ENCODE measurements around the gene MDM2. TPM values are rescaled to one million over a fixed set of nuclear protein-coding genes. Genes with fewer than 3 reads are reported as not detected.

MDM2 gene
- total and polyA plus RNA-seq, 2 of the 13 experiments (the other 11 are each of a cell fraction or from before 2014, with no cell fraction given) = 29.3 to 314 TPM

GRCh38 chr12:68807576-68808387, at the start of gene MDM2 (continued):
- peak; percentile 92 for TF ChIP-seq TAF15 (IDR thresholded peaks at IDR 0.05; ENCODE audit: low read depth, low read length, poor library complexity, severe bottlenecking)
- no peak for TF ChIP-seq ATRX (CRISPR knock-in tag; IDR thresholded peaks at IDR 0.05; ENCODE audit: borderline replicate concordance)
- peak; percentile 89 for TF ChIP-seq SALL1 (CRISPR knock-in tag; IDR thresholded peaks at IDR 0.05)
- no peak for TF ChIP-seq ZSCAN9 (CRISPR knock-in tag; IDR thresholded peaks at IDR 0.05; ENCODE audit: borderline replicate concordance)
- peak; percentile 26; the same call in 1 of the 2 replicates for TF ChIP-seq CEBPB (IDR thresholded peaks at IDR 0.05; ENCODE audit: borderline replicate concordance, low read depth, low read length)
- peak; percentile 74 for TF ChIP-seq HNRNPK (IDR thresholded peaks at IDR 0.05; ENCODE audit: low read depth, low read length, poor library complexity, severe bottlenecking)
- TF ChIP-seq FOXK1 (CRISPR knock-in tag; IDR thresholded peaks at IDR 0.05; ENCODE audit: borderline replicate concordance, low read depth) = peak; percentile 75; the same call in 1 of the 2 replicates
- TF ChIP-seq ZNF276 (CRISPR knock-in tag; IDR thresholded peaks at IDR 0.05; ENCODE audit: low read depth) = peak; percentile 23; the same call in 1 of the 2 replicates
- TF ChIP-seq ZNF703 (CRISPR knock-in tag; IDR thresholded peaks at IDR 0.05; ENCODE audit: borderline replicate concordance) = no peak
- peak; percentile 84; the same call in 1 of the 2 replicates for TF ChIP-seq KLF12 (CRISPR knock-in tag; IDR thresholded peaks at IDR 0.05; ENCODE audit: borderline replicate concordance)
- peak; percentile 34; the same call in 1 of the 2 replicates for TF ChIP-seq ZBTB3 (CRISPR knock-in tag; IDR thresholded peaks at IDR 0.05; ENCODE audit: borderline replicate concordance, low read depth)
- TF ChIP-seq ZNF329 (CRISPR knock-in tag; IDR thresholded peaks at IDR 0.05; ENCODE audit: low read depth) = peak; percentile 90; the same call in 1 of the 2 replicates
- TF ChIP-seq POLR2A (IDR thresholded peaks at IDR 0.05; ENCODE audit: insufficient read depth in 1 of 2, low read depth in 2 of 2, low read length in 2 of 2) = peak; percentile 66 to 80; a peak in 3 of 4 replicates
- no peak for TF ChIP-seq ZBTB20 (CRISPR knock-in tag; IDR thresholded peaks at IDR 0.05; ENCODE audit: borderline replicate concordance, low read depth)
- TF ChIP-seq ZNF333 (CRISPR knock-in tag; IDR thresholded peaks at IDR 0.05; ENCODE audit: borderline replicate concordance) = peak; percentile 87; the same call in 1 of the 2 replicates
- no peak; the same call in 1 of the 2 replicates for TF ChIP-seq ELF1 (CRISPR knock-in tag; IDR thresholded peaks at IDR 0.05)
- TF ChIP-seq MYPOP (CRISPR knock-in tag; IDR thresholded peaks at IDR 0.05) = peak; percentile 88
- 0 out of 2 replicates have a peak, but pooled peaks have one; percentile 33 for TF ChIP-seq IRF9 (CRISPR knock-in tag; IDR thresholded peaks at IDR 0.05; ENCODE audit: borderline replicate concordance)
- no peak for TF ChIP-seq CEBPG (CRISPR knock-in tag; IDR thresholded peaks at IDR 0.05)
- TF ChIP-seq FOXC1 (CRISPR knock-in tag; IDR thresholded peaks at IDR 0.05; ENCODE audit: borderline replicate concordance) = peak; percentile 57; the same call in 1 of the 2 replicates
- TF ChIP-seq MYNN (CRISPR knock-in tag; IDR thresholded peaks at IDR 0.05; ENCODE audit: low read depth) = no peak
- TF ChIP-seq SOX5 (CRISPR knock-in tag; IDR thresholded peaks at IDR 0.05; ENCODE audit: borderline replicate concordance) = peak; percentile 58; the same call in 1 of the 2 replicates
- TF ChIP-seq TARDBP (CRISPR knock-in tag; IDR thresholded peaks at IDR 0.05) = peak; percentile 89
- TF ChIP-seq MXI1 (IDR thresholded peaks at IDR 0.05; ENCODE audit: borderline replicate concordance, low read depth, low read length) = peak; percentile 70; the same call in 1 of the 3 replicates

Measured in HepG2 (cell line).